Keratinocyte (primary cell): ENCODE results near the gene ADAMTS4. TPM values are rescaled to one million over a fixed set of nuclear protein-coding genes. Genes with fewer than 3 reads are reported as not detected.

Source experiments
- DNase-seq: peaks from one replicate; pipeline ENCODE4 v3.0.0-alpha.2; 2011; ENCODE audit warnings: low read depth, missing footprints, low spot score
- FAIRE-seq: peaks from 2 replicates; lab custom pipeline; 2011; peaks lifted over from hg19 to GRCh38; lab: Jason Lieb, UNC
- H2AFZ ChIP-seq: 2 replicates; pipeline ENCODE4 v1.6.0; 2012; ENCODE audit warnings: low read length, control low read depth, inconsistent platforms; ENCODE audit not compliant: control insufficient read depth
- H3K27ac ChIP-seq: 2 replicates; pipeline ENCODE4 v1.5.1; 2011; ENCODE audit warnings: low read length; ENCODE audit not compliant: control insufficient read depth, insufficient read depth
- H3K27me3 ChIP-seq: 3 replicates; pipeline ENCODE4 v1.6.0; 2011; ENCODE audit warnings: low read length; ENCODE audit not compliant: control insufficient read depth, insufficient read depth; ENCODE audit errors: extremely low read depth
- H3K36me3 ChIP-seq, 2 experiments: 2 replicates in 1 of 2; 3 replicates in 1 of 2; pipeline ENCODE4 v1.5.1; 2011; ENCODE audit warnings: low read length in 2 of 2, mild to moderate bottlenecking in 1 of 2; ENCODE audit not compliant: control insufficient read depth in 2 of 2, insufficient read depth in 2 of 2; ENCODE audit errors: extremely low read depth in 1 of 2
- H3K4me1 ChIP-seq: 3 replicates; pipeline ENCODE4 v1.5.1; 2011; ENCODE audit warnings: low read length; ENCODE audit not compliant: control insufficient read depth, insufficient read depth; ENCODE audit errors: extremely low read depth
- H3K4me2 ChIP-seq: 3 replicates; pipeline ENCODE4 v1.6.0; 2011; ENCODE audit warnings: low read depth, low read length; ENCODE audit not compliant: control insufficient read depth, insufficient read depth; ENCODE audit errors: extremely low read depth
- H3K4me3 ChIP-seq, 3 experiments: fragments of 200-600 bp in 1 of 3; sonication (generic) in 1 of 3; 2 replicates in 2 of 3; 3 replicates in 1 of 3; pipeline ENCODE4 v1.5.1; 2011 to 2016; ENCODE audit warnings: low read length in 3 of 3, mild to moderate bottlenecking in 3 of 3, control low read depth in 2 of 3, inconsistent platforms in 1 of 3, low read depth in 1 of 3, mixed read lengths in 1 of 3, mixed run types in 1 of 3, moderate library complexity in 1 of 3; ENCODE audit not compliant: control insufficient read depth in 2 of 3, insufficient read depth in 2 of 3; ENCODE audit errors: extremely low read depth in 1 of 3
- H3K79me2 ChIP-seq: 2 replicates; pipeline ENCODE4 v1.6.0; 2012; ENCODE audit warnings: low read length; ENCODE audit not compliant: control insufficient read depth, insufficient read depth
- H3K9ac ChIP-seq: 3 replicates; pipeline ENCODE4 v1.6.0; 2011; ENCODE audit warnings: low read length; ENCODE audit not compliant: control insufficient read depth, insufficient read depth; ENCODE audit errors: extremely low read depth
- H3K9me1 ChIP-seq: 3 replicates; pipeline ENCODE4 v1.6.0; 2011; ENCODE audit warnings: low read length; ENCODE audit not compliant: control insufficient read depth, insufficient read depth; ENCODE audit errors: extremely low read depth
- H3K9me3 ChIP-seq: 2 replicates; pipeline ENCODE4 v1.5.1; 2012; ENCODE audit warnings: low read depth, low read length; ENCODE audit not compliant: control insufficient read depth
- H4K20me1 ChIP-seq: 3 replicates; pipeline ENCODE4 v1.6.0; 2011; ENCODE audit warnings: low read length; ENCODE audit not compliant: control insufficient read depth, insufficient read depth; ENCODE audit errors: extremely low read depth
- EZH2 ChIP-seq: IDR thresholded peaks from one replicate; pipeline ENCODE4 v1.6.1; 2012; ENCODE audit warnings: inconsistent platforms, mild to moderate bottlenecking, low read length, moderate library complexity
- dilution Hi-C: fragments of 300-500 bp; cut with MboI; formaldehyde crosslinking; loops from one replicate; pipeline ENCODE4 v1.7.0; 2020; ENCODE audit warnings: low sequenced_read_pairs; ENCODE audit not compliant: extremely low pct_ligation_motif_present
- polyA plus RNA-seq, 5 experiments: library from polyadenylated mRNA; depleted of rRNA in 3 of 5; stranded (reverse) in 3 of 5; stranded (forward) in 1 of 5; unstranded in 1 of 5; fragments of >200 nt; gene quantifications; 1 replicate in 1 of 5; 2 replicates in 3 of 5; 3 replicates in 1 of 5; pipeline versions ENCODE4 v1.2.1 to v1.2.3, GENCODE V29; 2011 to 2012; ENCODE audit warnings: missing spikeins in 2 of 5, low read depth in 1 of 5, low replicate concordance in 1 of 5
- TF ChIP-seq, protein P1 (sequence below), 3 experiments: IDR thresholded peaks in 1 of 3; conservative IDR thresholded peaks in 1 of 3; optimal IDR thresholded peaks in 1 of 3; 2 replicates in 2 of 3; 3 replicates in 1 of 3; pipeline versions ENCODE3 to v1.5.1; 2011; ENCODE audit warnings: low read length in 3 of 3, mild to moderate bottlenecking in 3 of 3, moderate library complexity in 2 of 3, control low read depth in 1 of 3, inconsistent platforms in 1 of 3; ENCODE audit not compliant: insufficient read depth in 2 of 3; ENCODE audit errors: extremely low read depth in 1 of 3

ADAMTS4 gene
- polyA plus RNA-seq, 1 donor (not counting 4 experiments of a cell fraction or from before 2014, with no cell fraction given), result 0.35 TPM

DNA sequence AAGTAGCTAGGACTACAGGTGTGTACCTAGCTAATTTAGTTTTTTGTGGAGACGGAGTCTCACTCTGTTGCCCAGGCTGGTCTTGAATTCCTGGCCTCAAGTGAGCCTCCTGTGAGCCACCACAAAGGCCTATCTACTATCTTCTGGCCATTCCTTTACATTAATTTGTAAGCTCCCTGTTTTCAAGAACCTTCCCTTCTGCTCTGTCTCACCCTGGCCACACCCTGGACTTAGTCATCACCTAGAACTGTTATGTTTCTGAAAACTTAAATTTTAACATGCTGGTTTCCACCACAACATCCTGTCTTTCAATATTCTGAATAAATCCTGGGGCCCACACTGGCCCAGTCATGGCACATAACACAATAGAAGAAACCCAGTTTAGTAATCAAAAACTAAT lies 16.6 kb downstream of the ADAMTS4 start:
- no peaks in the 10 kb centered on the region for H3K9me3 ChIP-seq
- H3K79me2 ChIP-seq, result peaks cover under 1% of the 10 kb centered on the region
- H3K27ac ChIP-seq, result peak overlapping the region; percentile 82
- H3K36me3 ChIP-seq, result no peaks in the 10 kb centered on the region
- DNase-seq (no peak), FAIRE-seq (no peak)
- H3K4me3 ChIP-seq, result peak overlapping the region in 1 of 3 experiments; percentile 20
- TF ChIP-seq, protein P1, sequence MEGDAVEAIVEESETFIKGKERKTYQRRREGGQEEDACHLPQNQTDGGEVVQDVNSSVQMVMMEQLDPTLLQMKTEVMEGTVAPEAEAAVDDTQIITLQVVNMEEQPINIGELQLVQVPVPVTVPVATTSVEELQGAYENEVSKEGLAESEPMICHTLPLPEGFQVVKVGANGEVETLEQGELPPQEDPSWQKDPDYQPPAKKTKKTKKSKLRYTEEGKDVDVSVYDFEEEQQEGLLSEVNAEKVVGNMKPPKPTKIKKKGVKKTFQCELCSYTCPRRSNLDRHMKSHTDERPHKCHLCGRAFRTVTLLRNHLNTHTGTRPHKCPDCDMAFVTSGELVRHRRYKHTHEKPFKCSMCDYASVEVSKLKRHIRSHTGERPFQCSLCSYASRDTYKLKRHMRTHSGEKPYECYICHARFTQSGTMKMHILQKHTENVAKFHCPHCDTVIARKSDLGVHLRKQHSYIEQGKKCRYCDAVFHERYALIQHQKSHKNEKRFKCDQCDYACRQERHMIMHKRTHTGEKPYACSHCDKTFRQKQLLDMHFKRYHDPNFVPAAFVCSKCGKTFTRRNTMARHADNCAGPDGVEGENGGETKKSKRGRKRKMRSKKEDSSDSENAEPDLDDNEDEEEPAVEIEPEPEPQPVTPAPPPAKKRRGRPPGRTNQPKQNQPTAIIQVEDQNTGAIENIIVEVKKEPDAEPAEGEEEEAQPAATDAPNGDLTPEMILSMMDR (optimal IDR thresholded peaks at IDR 0.05 in 1 of 3, IDR thresholded peaks at IDR 0.05 in 1 of 3, conservative IDR thresholded peaks at IDR 0.05 in 1 of 3; ENCODE audit: extremely low read depth in 1 of 3, insufficient read depth in 2 of 3, low read length in 3 of 3), result no peak
- peak overlapping the region; percentile 73 for H3K4me2 ChIP-seq
- peak overlapping the region; percentile 9 for H3K9ac ChIP-seq
- dilution Hi-C loops, result no loop called here
- H3K4me1 ChIP-seq, result peaks cover 18% of the 10 kb centered on the region
- H3K9me1 ChIP-seq, result no peaks in the 10 kb centered on the region
- H3K27me3 ChIP-seq, result no peaks in the 10 kb centered on the region
- no peaks in the 10 kb centered on the region for H4K20me1 ChIP-seq
- H2AFZ ChIP-seq, result peak overlapping the region; percentile 42

DNA sequence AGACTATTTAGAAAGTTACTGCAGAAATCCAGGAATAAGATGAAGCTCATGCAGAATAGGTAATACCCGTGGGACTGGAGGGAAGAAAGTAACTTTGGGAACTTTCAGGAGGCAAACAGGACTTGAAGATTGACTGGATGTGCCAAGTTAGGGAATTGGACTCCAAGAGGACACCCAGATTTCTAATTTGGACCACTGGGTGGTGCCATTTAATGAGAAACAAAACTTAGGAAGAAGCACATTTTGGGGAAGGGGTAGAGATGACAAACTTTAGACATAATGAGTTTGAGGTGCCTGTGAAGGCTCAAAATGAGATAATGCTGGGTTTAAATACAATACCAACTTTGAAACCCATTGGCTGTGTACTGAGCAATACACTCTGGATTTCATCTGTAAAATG lies 18.2 kb downstream of the ADAMTS4 start:
- Histone ChIP-seq H3K9me1 (no peaks in the 10 kb centered on the region), H2AFZ (no peak overlapping the region), H3K9ac (no peak overlapping the region), H3K9me3 (no peaks in the 10 kb centered on the region), H3K27ac (no peak overlapping the region), H3K4me3 (no peak overlapping the region), H3K36me3 (peaks cover 0 to 5% of the 10 kb centered on the region in 2 experiments), H3K79me2 (peaks cover 16% of the 10 kb centered on the region), H3K4me2 (no peak overlapping the region), H3K27me3 (no peaks in the 10 kb centered on the region), H4K20me1 (no peaks in the 10 kb centered on the region), H3K4me1 (peaks cover 26% of the 10 kb centered on the region)
- dilution Hi-C loops, result no loop called here
- FAIRE-seq (no peak), DNase-seq (no peak)
- no peak for TF ChIP-seq EZH2
- TF ChIP-seq, protein P1 (optimal IDR thresholded peaks at IDR 0.05 in 1 of 3, IDR thresholded peaks at IDR 0.05 in 1 of 3, conservative IDR thresholded peaks at IDR 0.05 in 1 of 3; ENCODE audit: extremely low read depth in 1 of 3, insufficient read depth in 2 of 3, low read length in 3 of 3), result peak; percentile 19 to 42 (median 35)
